ENCODE measurements around the gene SUGCT.

- TF ChIP-seq CTCF (conservative IDR thresholded peaks at IDR 0.05) (no peak), ZFX (IDR thresholded peaks at IDR 0.05) (no peak)
Observed at GRCh38 chr7:40432046-40432445, 297.2 kb downstream of the SUGCT start.

Data from C4-2B (cell line).